Muscle of leg (tissue), 11 donors: Measurements from ENCODE around the gene CHMP6. TPM values are rescaled to one million over a fixed set of nuclear protein-coding genes. Genes with fewer than 3 reads are reported as not detected.

Experiments used
- DNase-seq: peaks from one replicate; pipeline ENCODE4 v3.0.0; 2013
- H3K27ac ChIP-seq: one replicate; pipeline ENCODE4 v1.5.1; 2013; ENCODE audit warnings: mild to moderate bottlenecking, low read length, control low read depth
- H3K27me3 ChIP-seq: one replicate; pipeline ENCODE4 v1.6.1; 2013; ENCODE audit warnings: low read length; ENCODE audit not compliant: control insufficient read depth, insufficient read depth
- H3K36me3 ChIP-seq: one replicate; pipeline ENCODE4 v1.6.1; 2013; ENCODE audit warnings: low read length; ENCODE audit not compliant: control insufficient read depth, insufficient read depth
- H3K4me1 ChIP-seq: one replicate; pipeline ENCODE4 v1.6.1; 2013; ENCODE audit warnings: low read length; ENCODE audit not compliant: control insufficient read depth, insufficient read depth
- H3K4me3 ChIP-seq: one replicate; pipeline ENCODE4 v1.5.1; 2013; ENCODE audit warnings: low read length, control low read depth
- H3K9me3 ChIP-seq: replicated peaks from 2 replicates; pipeline ENCODE4 v1.6.1; 2013; ENCODE audit warnings: low read depth, low read length; ENCODE audit not compliant: control insufficient read depth
- WGBS: methylation state at CpG from one replicate; pipeline ENCODE4 v1.1.5; 2013; ENCODE audit warnings: missing lambda C conversion rate; ENCODE audit not compliant: insufficient coverage; 5-methylcytosine and 5-hydroxymethylcytosine counted together
- polyA plus RNA-seq, 8 donors: library from polyadenylated mRNA; unstranded; fragments of 120-200 nt; gene quantifications; one replicate each; pipeline versions ENCODE4 v1.2.1 to v1.2.3, GENCODE V29; 2013; ENCODE audit warnings: inconsistent platforms in 1 of 8, low replicate concordance in 1 of 8; ENCODE audit not compliant: insufficient read length in 8 of 8, insufficient read depth in 1 of 8
- total RNA-seq: library from RNA; stranded (reverse); fragments of 120-200 nt; gene quantifications from one replicate; pipeline ENCODE4 v1.2.4, GENCODE V29; 2013

Gene CHMP6
- total and polyA plus RNA-seq, 9 donors, result 7.8 to 32.1 (median 25.4) TPM

DNA sequence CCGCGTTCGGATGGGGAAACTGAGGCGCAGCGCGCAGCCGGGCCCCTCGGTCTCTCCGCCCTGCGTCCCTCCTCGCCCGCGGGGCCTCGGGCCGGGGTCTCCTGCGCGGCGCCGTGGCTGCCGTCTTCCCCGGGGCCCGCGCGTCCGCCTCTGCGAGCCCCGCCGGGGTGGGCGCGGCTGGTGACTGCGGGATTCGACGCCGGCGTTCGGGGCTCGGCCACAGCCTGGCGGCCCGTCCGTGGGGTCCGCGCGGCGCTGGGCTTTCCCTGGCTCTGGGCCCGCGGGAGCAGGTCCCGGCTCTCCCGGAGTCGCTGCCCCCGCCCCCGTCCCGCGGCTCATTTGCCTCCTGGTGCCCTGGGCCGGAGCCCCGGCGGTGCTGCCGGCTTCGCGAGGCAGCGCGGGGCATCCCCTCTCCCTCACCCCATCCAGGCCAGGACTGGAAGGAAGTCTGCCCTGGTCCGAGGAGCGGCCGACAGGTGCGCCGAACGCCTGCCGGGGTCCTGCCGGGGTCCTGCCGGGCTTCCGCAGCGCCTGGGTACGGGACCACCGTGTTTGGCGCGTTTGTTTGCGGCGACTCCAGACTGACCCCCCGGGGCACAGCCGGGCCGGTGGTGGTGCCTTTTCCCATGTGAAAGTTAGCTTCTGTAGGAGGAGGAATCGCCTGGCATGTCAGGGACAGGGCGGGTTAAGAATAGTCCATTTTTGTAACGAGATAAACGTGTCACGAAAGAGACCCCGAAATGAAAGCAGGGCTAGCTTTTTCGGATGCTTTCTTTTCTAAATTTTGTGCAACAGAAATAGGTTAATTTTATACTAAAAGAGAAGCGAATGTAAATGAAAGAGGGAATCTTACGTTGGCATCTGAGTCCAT lies 671 bp downstream of the CHMP6 start:
- no peak overlapping the region for H3K27ac ChIP-seq
- under 1% methylated on average over 87 of the region's 90 CpGs for WGBS

DNA sequence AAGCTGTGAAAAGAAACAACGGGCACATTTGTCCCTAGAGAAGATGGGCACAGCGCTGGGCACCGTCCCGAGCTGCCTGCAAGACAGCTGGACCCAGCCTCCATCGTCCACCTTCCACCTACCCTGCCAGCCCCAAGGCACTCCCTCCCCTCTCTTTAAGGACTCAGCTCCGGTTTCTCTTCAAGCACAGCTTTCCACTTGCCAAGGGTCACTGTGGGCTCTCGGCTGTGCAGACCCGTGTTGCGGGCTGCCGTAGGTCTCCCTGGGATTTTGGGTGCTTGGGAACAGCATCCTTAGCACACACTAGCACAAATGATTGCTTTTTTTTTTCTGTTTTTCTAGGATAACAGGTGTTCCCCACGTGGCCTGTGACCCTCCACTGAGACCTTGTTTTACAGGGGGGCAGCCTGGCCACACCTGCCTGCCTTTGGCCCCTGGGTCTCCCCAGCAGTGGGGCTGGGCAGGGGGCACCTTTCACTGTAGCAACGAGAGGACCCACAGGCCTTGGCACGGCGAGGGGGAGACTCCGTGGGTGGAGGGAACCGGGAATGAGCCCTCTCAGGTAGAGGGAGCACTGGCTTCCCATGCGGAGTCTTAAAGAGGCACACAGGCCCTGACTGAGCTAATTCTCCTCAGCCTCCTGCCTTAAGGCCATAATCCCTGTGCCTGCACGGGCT lies 1.4 kb downstream of the CHMP6 start:
- peaks cover 25% of the 10 kb centered on the region for H3K4me1 ChIP-seq
- no peaks in the 10 kb centered on the region for H3K9me3 ChIP-seq
- H3K36me3 ChIP-seq, result peaks cover 36% of the 10 kb centered on the region
- DNase-seq, result peak; percentile 7
- peak overlapping the region; percentile 52 for H3K4me3 ChIP-seq
- H3K27ac ChIP-seq, result no peak overlapping the region
- H3K27me3 ChIP-seq, result peaks cover 2% of the 10 kb centered on the region
- WGBS, result 34% methylated on average over 15 of the region's 18 CpGs

More for the DNA sequence above, 671 bp downstream of the CHMP6 start:
- H3K4me3 ChIP-seq, result peak overlapping the region; percentile 52
- H3K36me3 ChIP-seq, result peaks cover 28% of the 10 kb centered on the region
- H3K27me3 ChIP-seq, result peaks cover 5% of the 10 kb centered on the region
- peaks cover 27% of the 10 kb centered on the region for H3K4me1 ChIP-seq
- no peaks in the 10 kb centered on the region for H3K9me3 ChIP-seq
- peak; percentile 28 for DNase-seq

DNA sequence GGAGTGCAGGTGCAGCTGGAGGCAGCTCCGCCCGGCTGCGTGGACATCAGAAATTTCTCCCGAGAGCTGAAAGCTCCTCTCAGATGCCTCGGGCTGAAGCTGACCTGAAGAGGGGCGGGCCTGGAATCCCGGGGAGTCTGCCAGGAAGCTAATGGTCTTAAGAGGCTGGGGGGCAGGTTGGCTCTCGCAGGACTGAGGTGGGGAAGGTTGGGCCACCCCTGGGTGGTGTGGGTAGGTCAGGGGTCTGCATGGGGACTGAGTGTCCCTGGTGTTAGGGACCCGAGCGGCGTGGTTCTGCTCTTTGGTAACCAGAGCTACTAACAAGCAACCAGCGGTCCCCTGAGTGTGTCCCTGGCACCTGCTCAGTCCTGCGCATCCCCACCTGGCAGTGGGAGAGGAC lies 3.5 kb downstream of the CHMP6 start:
- Histone ChIP-seq H3K9me3 (no peaks in the 10 kb centered on the region), H3K27ac (no peak overlapping the region), H3K4me1 (peaks cover 23% of the 10 kb centered on the region), H3K27me3 (no peaks in the 10 kb centered on the region), H3K4me3 (no peak overlapping the region), H3K36me3 (peaks cover 56% of the 10 kb centered on the region)
- 87% methylated on average over 13 of the region's 13 CpGs for WGBS
- DNase-seq, result peak; percentile 6

DNA sequence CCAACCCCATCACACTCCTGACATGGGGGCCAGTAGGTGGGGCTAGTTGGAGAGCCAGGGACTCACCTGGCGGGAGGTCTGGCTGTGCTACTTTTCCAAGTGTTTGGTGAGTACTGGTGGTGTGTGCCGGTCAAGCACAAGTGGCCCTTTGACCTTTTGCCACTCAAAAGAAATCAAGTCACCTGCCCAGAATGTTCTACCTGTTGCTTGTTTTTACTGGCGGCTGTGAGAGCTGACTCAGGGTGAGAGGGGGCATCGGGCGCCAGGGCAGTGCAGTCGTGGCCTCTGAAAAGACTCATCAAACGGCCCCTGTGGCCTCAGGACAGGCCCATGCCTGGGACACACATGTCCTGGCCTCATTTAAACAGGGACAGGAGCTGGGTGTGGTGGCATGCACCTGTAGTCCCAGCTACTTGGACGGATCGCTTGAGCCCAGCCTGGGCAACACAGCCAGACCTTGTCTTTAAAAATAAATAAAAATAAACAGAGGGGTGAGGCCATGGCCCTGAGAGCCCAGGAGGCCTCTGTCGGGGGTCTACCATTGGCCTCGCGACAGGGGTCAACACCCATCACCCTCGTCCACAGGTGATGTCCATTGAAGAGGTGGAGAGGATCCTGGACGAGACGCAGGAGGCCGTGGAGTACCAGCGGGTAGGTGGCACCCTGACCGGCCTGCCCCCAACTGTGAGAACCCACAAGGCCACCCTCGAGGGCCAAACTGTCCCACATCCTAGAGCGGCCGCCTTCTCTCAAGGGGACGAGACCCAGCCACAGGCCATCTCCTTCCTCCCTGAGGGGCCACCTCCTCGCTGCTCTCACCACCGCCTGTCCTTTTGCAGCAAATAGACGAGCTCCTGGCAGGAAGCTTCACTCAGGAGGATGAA lies 5.0 kb downstream of the CHMP6 start:
- Histone ChIP-seq H3K4me3 (no peak overlapping the region), H3K27me3 (no peaks in the 10 kb centered on the region), H3K27ac (no peak overlapping the region), H3K36me3 (peaks cover 62% of the 10 kb centered on the region), H3K9me3 (no peaks in the 10 kb centered on the region), H3K4me1 (peaks cover 31% of the 10 kb centered on the region)
- whole genome bisulfite sequencing, result 89% methylated on average over 19 of the region's 25 CpGs
- DNase-seq, result peak; percentile 1

DNA sequence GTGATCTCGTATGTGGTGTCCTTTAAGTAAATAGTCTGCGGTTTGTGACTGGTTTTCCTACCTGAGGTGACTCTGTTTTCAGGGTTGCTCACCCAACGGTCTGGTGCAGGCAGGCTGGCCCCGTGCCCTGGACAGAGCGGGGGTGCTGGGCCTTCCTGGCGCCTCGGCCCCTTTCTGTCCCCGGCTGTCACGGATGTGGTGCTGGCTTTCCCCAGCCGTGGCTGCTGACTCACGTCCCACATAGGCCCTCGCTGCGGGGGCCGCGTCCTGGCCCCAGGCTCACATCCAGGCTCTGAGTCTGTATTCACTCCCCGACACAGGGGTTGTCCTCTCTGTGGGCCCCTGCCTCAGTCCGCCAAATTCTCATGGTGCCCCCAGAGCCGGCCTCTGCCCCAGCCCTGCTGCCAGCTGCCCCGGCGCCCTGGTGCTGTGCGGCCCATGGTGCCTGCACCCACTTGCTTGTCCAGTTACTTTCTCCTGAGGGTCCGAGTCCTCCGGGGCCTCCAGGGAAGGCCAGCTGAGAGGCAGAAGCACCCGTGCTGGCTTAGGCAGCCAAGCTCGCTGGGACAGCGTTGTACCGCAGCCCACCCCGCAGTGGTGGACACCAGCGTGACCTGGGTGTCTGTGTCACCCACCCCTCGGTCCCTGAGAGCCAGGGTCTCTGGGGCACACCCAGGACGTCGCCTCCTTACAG lies 5.9 kb downstream of the CHMP6 start:
- H3K4me3 ChIP-seq, result no peak overlapping the region
- no peak overlapping the region for H3K27ac ChIP-seq
- H3K4me1 ChIP-seq, result peaks cover 36% of the 10 kb centered on the region
- DNase-seq, result peak; percentile 2
- H3K36me3 ChIP-seq, result peaks cover 62% of the 10 kb centered on the region
- 89% methylated on average over 31 of the region's 32 CpGs for WGBS
- no peaks in the 10 kb centered on the region for H3K9me3 ChIP-seq
- H3K27me3 ChIP-seq, result peaks cover 2% of the 10 kb centered on the region

DNA sequence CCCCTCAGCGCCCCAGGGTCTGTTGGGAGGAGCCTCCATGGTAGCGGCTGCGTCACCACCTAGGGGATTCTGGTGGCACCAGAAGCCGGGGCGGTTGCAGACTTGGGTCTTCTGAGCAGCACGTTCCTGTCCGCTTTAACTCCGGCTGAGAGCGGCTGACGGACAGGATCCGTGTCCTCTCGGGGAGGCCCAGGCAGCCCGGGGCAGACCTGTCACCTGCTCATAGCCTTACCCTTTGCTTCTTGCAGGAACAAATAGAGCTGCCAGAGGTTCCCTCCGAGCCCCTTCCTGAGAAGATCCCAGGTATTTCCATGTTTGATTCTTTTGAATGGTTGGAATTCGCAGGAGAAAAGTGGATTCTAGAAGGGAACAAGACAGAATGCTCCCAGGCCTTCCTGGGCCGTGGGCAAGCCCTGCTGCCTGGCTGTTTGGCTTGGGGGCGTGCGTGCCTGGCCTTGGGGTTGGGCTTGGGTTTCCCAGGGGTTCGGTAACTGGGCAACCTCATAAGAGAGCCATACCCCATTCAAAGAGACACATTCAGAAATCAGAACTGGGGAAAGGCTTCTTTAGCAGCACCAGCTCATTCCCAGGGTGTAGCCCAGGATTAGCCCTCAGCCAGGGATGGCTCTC lies 6.6 kb downstream of the CHMP6 start:
- Histone ChIP-seq H3K27me3 (peaks cover 8% of the 10 kb centered on the region), H3K4me1 (peaks cover 33% of the 10 kb centered on the region), H3K4me3 (no peak overlapping the region), H3K9me3 (no peaks in the 10 kb centered on the region), H3K27ac (no peak overlapping the region), H3K36me3 (peaks cover 62% of the 10 kb centered on the region)
- no peak for DNase-seq
- WGBS, result 93% methylated on average over 16 of the region's 19 CpGs

DNA sequence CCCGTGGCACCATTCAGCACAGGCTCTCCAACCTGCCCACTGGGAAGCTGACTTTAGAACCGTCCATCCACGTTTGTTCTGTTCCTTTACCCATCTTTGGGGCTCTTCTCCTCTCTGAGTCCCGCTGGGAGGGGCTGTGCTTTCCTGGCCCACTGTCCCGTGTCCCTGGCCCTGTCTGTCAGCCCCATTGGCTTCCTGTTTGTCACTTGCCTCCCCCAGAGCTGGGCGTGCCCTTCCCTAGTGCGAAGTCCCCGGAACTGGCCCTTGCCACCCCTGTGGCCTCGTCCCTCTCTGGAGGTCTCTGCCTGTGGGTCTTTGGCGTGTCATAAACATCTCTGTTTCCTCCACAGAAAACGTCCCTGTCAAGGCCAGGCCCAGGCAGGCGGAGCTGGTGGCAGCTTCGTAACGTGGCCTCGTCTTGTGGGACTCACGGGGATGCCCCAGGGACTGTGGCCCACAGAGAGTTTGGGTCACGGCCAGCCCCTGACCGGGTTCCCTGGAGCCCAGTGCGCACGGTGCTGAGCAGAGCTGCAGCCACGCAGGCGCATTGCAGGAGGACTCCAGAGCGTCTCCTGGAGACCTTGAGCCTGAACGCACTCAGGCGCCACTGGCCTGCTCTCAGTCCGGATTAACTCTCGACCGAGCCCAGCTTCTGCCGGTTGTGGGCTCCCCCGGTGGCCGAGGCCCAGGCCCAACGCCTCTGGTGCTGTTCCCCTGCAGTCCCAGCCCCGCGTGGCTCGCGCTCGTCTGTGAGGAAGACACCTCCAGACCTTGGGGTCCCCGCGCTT lies 7.3 kb downstream of the CHMP6 start:
- peak; percentile 2 for DNase-seq
- Histone ChIP-seq H3K9me3 (no peaks in the 10 kb centered on the region), H3K27me3 (peaks cover 15% of the 10 kb centered on the region), H3K4me3 (no peak overlapping the region), H3K27ac (no peak overlapping the region), H3K4me1 (peaks cover 34% of the 10 kb centered on the region), H3K36me3 (peaks cover 62% of the 10 kb centered on the region)
- 82% methylated on average over 39 of the region's 39 CpGs for WGBS

DNA sequence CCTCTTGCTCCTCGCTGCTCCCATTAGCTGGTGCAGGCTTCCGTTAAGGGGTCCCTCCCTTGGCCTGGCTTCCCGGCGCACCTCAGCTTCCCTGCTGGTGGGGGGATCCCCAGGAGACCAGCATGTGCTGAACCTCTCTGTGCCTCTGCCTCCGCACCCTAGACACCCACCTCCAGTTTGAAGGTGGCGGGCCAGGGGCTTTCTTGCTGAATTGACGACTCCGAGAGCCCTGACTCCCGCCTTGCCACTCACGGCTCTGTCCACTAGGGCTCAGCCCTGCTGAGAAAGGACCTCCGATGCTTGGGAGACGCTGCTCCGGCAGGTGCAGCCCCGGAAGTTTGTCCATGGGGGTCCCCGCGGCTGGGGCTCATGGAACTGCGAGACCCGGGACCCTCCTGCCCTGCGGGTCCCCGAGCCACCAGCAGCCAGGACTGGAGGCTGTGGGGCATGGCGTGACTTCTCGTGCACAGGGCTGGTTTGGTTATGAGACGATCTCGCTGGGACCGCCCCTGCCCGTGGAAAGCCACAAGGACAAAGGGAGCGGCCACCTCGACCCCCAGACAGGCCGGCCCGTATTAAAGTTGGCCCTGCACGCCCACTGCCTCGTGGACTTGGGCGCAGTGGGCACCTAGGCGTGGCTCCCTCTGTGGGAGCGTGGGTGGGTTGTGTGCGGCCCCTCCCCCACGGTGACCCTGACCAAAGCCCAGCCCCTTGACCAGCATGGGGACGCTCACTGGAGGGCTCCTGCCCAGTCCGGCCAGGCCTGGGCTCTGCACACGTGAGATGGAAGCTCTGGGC lies 8.1 kb downstream of the CHMP6 start:
- Histone ChIP-seq H3K27me3 (peaks cover 21% of the 10 kb centered on the region), H3K36me3 (peaks cover 59% of the 10 kb centered on the region), H3K9me3 (no peaks in the 10 kb centered on the region), H3K4me1 (peaks cover 39% of the 10 kb centered on the region), H3K4me3 (no peak overlapping the region), H3K27ac (no peak overlapping the region)
- DNase-seq, result peak; percentile 7
- 86% methylated on average over 39 of the region's 40 CpGs for WGBS
